Measurements from ENCODE around the gene USP5.
"Not testable (repeated sequence)": the region's sequence is repeated elsewhere in the genome, so short reads cannot be mapped to it uniquely, and the experiment has no call there.

GRCh38 chr12:6879824-6880223 is 27.9 kb downstream of the USP5 start:
- TF ChIP-seq POLR2AphosphoS5 (IDR thresholded peaks at IDR 0.05; ENCODE audit: borderline replicate concordance, low read depth, low read length); EZH2 (IDR thresholded peaks at IDR 0.05); FOXP2 (optimal IDR thresholded peaks at IDR 0.05; ENCODE audit: control extremely low read depth, extremely low read length, insufficient read depth): not testable (repeated sequence)

All from SK-N-MC (cell line).